Stimulated activated naive B cell treated with anti-CD40 and anti-IgM and Interleukin-4, amounts not matched to agents 10 μg/mL and 1 μg/mL and 100 μg/mL, for 72 hours (primary cell): ENCODE results near the gene TTC9B.
A peak's percentile ranks its signal among the peaks of the same experiment; 100 is the strongest.

Source experiments
- ATAC-seq, 2 donors: fragments of 150-1000 bp; cut with Tn5 transposase; replicated peaks; 2 replicates each; pipeline ENCODE4 v1.10.0; 2021; ENCODE audit warnings: moderate library complexity in 1 of 2
- DNase-seq: peaks from one replicate; pipeline ENCODE4 v3.0.0; 2021
- H3K27ac Mint-ChIP-seq: one replicate; pipeline ENCODE4 v1.8.0; 2022; ENCODE audit warnings: mild to moderate bottlenecking, mixed read lengths
- H3K27me3 Mint-ChIP-seq, 2 donors: one replicate each; pipeline ENCODE4 v1.8.0; 2022; ENCODE audit warnings: mixed read lengths in 2 of 2
- H3K36me3 Mint-ChIP-seq, 2 donors: one replicate each; pipeline ENCODE4 v1.8.0; 2022; ENCODE audit warnings: mixed read lengths in 2 of 2, mild to moderate bottlenecking in 1 of 2
- H3K4me1 Mint-ChIP-seq, 2 donors: one replicate each; pipeline ENCODE4 v1.8.0; 2022; ENCODE audit warnings: mixed read lengths in 2 of 2, mild to moderate bottlenecking in 1 of 2
- H3K4me3 Mint-ChIP-seq, 2 donors: one replicate each; pipeline ENCODE4 v1.8.0; 2022; ENCODE audit warnings: mild to moderate bottlenecking in 2 of 2, mixed read lengths in 2 of 2, moderate library complexity in 1 of 2
- H3K9me3 Mint-ChIP-seq, 2 donors: one replicate each; pipeline ENCODE4 v1.8.0; 2022; ENCODE audit warnings: mixed read lengths in 2 of 2, mild to moderate bottlenecking in 1 of 2

The TTC9B gene

GRCh38 chr19:40217934-40218890, at the start of gene TTC9B:
TSS of gene TTC9B (minus strand) at chr19:40218384. CDS start at chr19:40218381, 3 bp downstream.
- Mint-ChIP-seq H3K27me3 (peaks cover 35 to 54% of the 10 kb centered on the region in 2 donors), H3K27ac (no peak within 1 kb of the TSS)
- peak; percentile 41 to 49 for ATAC-seq

GRCh38 chr19:40267601-40267997, 49.4 kb upstream of the TTC9B start:
- Mint-ChIP-seq H3K27me3 (no peaks in the 10 kb centered on the region), H3K27ac (peak overlapping the region; percentile 72), H3K9me3 (no peaks in the 10 kb centered on the region), H3K36me3 (peaks cover 39 to 57% of the 10 kb centered on the region in 2 donors), H3K4me1 (peaks cover 42 to 69% of the 10 kb centered on the region in 2 donors), H3K4me3 (no peak overlapping the region)
- no peak for ATAC-seq
- DNase-seq = no peak

More at GRCh38 chr19:40217934-40218890, at the start of gene TTC9B:
- no peak for DNase-seq
- peaks cover 16 to 41% of the 10 kb centered on the region in 2 donors for H3K4me1 Mint-ChIP-seq
- peaks cover 5 to 6% of the 10 kb centered on the region in 2 donors for H3K9me3 Mint-ChIP-seq
- peak within 1 kb of the TSS in 1 of 2 donors; percentile 32 for H3K4me3 Mint-ChIP-seq
- H3K36me3 Mint-ChIP-seq = peaks cover 3 to 11% of the 10 kb centered on the region in 2 donors

- Mint-ChIP-seq H3K9me3 (no peaks in the 10 kb centered on the region), H3K27me3 (no peaks in the 10 kb centered on the region), H3K27ac (peak overlapping the region; percentile 72), H3K36me3 (peaks cover 44 to 63% of the 10 kb centered on the region in 2 donors), H3K4me1 (peaks cover 40 to 69% of the 10 kb centered on the region in 2 donors), H3K4me3 (no peak overlapping the region)
- ATAC-seq = no peak
- DNase-seq = no peak
Measured at GRCh38 chr19:40266912-40267600, 48.9 kb upstream of the TTC9B start.

GRCh38 chr19:40266119-40266518, 47.9 kb upstream of the TTC9B start:
- no peak overlapping the region for H3K27ac Mint-ChIP-seq

GRCh38 chr19:40265763-40266099, 47.5 kb upstream of the TTC9B start:
- Mint-ChIP-seq H3K27me3 (no peaks in the 10 kb centered on the region), H3K36me3 (peaks cover 47 to 74% of the 10 kb centered on the region in 2 donors), H3K9me3 (no peaks in the 10 kb centered on the region), H3K4me3 (no peak overlapping the region), H3K27ac (peak overlapping the region; percentile 15), H3K4me1 (peaks cover 42 to 78% of the 10 kb centered on the region in 2 donors)
- ATAC-seq (no peak), DNase-seq (no peak)

More at GRCh38 chr19:40266119-40266518, 47.9 kb upstream of the TTC9B start:
- no peaks in the 10 kb centered on the region for H3K27me3 Mint-ChIP-seq
- ATAC-seq (no peak), DNase-seq (no peak)
- peaks cover 41 to 75% of the 10 kb centered on the region in 2 donors for H3K4me1 Mint-ChIP-seq
- no peak overlapping the region for H3K4me3 Mint-ChIP-seq
- H3K9me3 Mint-ChIP-seq = no peaks in the 10 kb centered on the region
- H3K36me3 Mint-ChIP-seq = peaks cover 48 to 70% of the 10 kb centered on the region in 2 donors

- Mint-ChIP-seq H3K9me3 (no peaks in the 10 kb centered on the region), H3K4me3 (no peak overlapping the region), H3K27ac (peak overlapping the region; percentile 15), H3K4me1 (peaks cover 44 to 79% of the 10 kb centered on the region in 2 donors), H3K27me3 (no peaks in the 10 kb centered on the region), H3K36me3 (peaks cover 44 to 71% of the 10 kb centered on the region in 2 donors)
- ATAC-seq (no peak), DNase-seq (no peak)
Measured at GRCh38 chr19:40265055-40265762, 47.0 kb upstream of the TTC9B start.

- Mint-ChIP-seq H3K9me3 (no peaks in the 10 kb centered on the region), H3K4me1 (peaks cover 41 to 77% of the 10 kb centered on the region in 2 donors), H3K27me3 (no peaks in the 10 kb centered on the region), H3K36me3 (peaks cover 44 to 67% of the 10 kb centered on the region in 2 donors), H3K4me3 (no peak overlapping the region), H3K27ac (no peak overlapping the region)
- DNase-seq (no peak), ATAC-seq (no peak)
Measured at GRCh38 chr19:40264314-40265054, 46.3 kb upstream of the TTC9B start.

- no peaks in the 10 kb centered on the region for H3K27me3 Mint-ChIP-seq
- peaks cover 46 to 65% of the 10 kb centered on the region in 2 donors for H3K36me3 Mint-ChIP-seq
- no peaks in the 10 kb centered on the region for H3K9me3 Mint-ChIP-seq
- ATAC-seq (no peak), DNase-seq (no peak)
- H3K4me1 Mint-ChIP-seq = peaks cover 41 to 77% of the 10 kb centered on the region in 2 donors
- H3K27ac Mint-ChIP-seq = peak overlapping the region; percentile 47
- H3K4me3 Mint-ChIP-seq = no peak overlapping the region
Measured at GRCh38 chr19:40263440-40264313, 45.5 kb upstream of the TTC9B start.

GRCh38 chr19:40262422-40262821, 44.2 kb upstream of the TTC9B start:
- no peak overlapping the region for H3K27ac Mint-ChIP-seq
- no peaks in the 10 kb centered on the region for H3K9me3 Mint-ChIP-seq
- H3K27me3 Mint-ChIP-seq = no peaks in the 10 kb centered on the region
- ATAC-seq (no peak), DNase-seq (no peak)
- peaks cover 38 to 74% of the 10 kb centered on the region in 2 donors for H3K4me1 Mint-ChIP-seq
- H3K36me3 Mint-ChIP-seq = peaks cover 45 to 62% of the 10 kb centered on the region in 2 donors
- H3K4me3 Mint-ChIP-seq = no peak overlapping the region

- no peak overlapping the region for H3K4me3 Mint-ChIP-seq
- ATAC-seq (no peak), DNase-seq (no peak)
- H3K36me3 Mint-ChIP-seq = peaks cover 39 to 61% of the 10 kb centered on the region in 2 donors
- peaks cover 36 to 74% of the 10 kb centered on the region in 2 donors for H3K4me1 Mint-ChIP-seq
- H3K27me3 Mint-ChIP-seq = no peaks in the 10 kb centered on the region
- H3K27ac Mint-ChIP-seq = no peak overlapping the region
- H3K9me3 Mint-ChIP-seq = no peaks in the 10 kb centered on the region
Measured at GRCh38 chr19:40261631-40262030, 43.4 kb upstream of the TTC9B start.

- H3K9me3 Mint-ChIP-seq = no peaks in the 10 kb centered on the region
- peaks cover 32 to 48% of the 10 kb centered on the region in 2 donors for H3K4me1 Mint-ChIP-seq
- H3K36me3 Mint-ChIP-seq = peaks cover 35 to 60% of the 10 kb centered on the region in 2 donors
- no peak for DNase-seq
- peak in 1 of 2 donors; percentile 59 for ATAC-seq
- H3K4me3 Mint-ChIP-seq = no peak overlapping the region
- peak overlapping the region; percentile 67 for H3K27ac Mint-ChIP-seq
- H3K27me3 Mint-ChIP-seq = no peaks in the 10 kb centered on the region
Measured at GRCh38 chr19:40257096-40257517, 38.9 kb upstream of the TTC9B start.

- Mint-ChIP-seq H3K27me3 (no peaks in the 10 kb centered on the region), H3K4me3 (no peak overlapping the region), H3K27ac (peak overlapping the region; percentile 65), H3K36me3 (peaks cover 36 to 58% of the 10 kb centered on the region in 2 donors), H3K9me3 (no peaks in the 10 kb centered on the region), H3K4me1 (peaks cover 29 to 42% of the 10 kb centered on the region in 2 donors)
- ATAC-seq = no peak
- no peak for DNase-seq
Measured at GRCh38 chr19:40256512-40256911, 38.3 kb upstream of the TTC9B start.
